Measurements from ENCODE around the gene TMPRSS13.

- TF ChIP-seq CTCF (IDR thresholded peaks at IDR 0.05) (no peak), POLR2A (IDR thresholded peaks at IDR 0.05) (no peak)
Observed at GRCh38 chr11:117941163-117941707, 12.0 kb upstream of the TMPRSS13 start.
